ENCODE data around the gene B3GLCT. TPM values are rescaled to one million over a fixed set of nuclear protein-coding genes. Genes with fewer than 3 reads are reported as not detected.
"Not testable (repeated sequence)": the region's sequence is repeated elsewhere in the genome, so short reads cannot be mapped to it uniquely, and the experiment has no call there.

The B3GLCT gene
- total RNA-seq, 4 donors from 2014 or later: 10.8 to 14.0 (median 11.8) TPM

GRCh38 chr13:31331068-31331467, 131.3 kb downstream of the B3GLCT start:
- no peak for DNase-seq
- no peaks in the 10 kb centered on the region for H3K4me1 ChIP-seq
- WGBS, 2 donors: 86 to 93% methylated on average over 4 of the region's 4 CpGs
- no peaks in the 10 kb centered on the region for H3K36me3 ChIP-seq
- no peaks in the 10 kb centered on the region for H3K27me3 ChIP-seq
- no peak overlapping the region for H3K27ac ChIP-seq
- intact Hi-C loops (cut with DNase I): no loop called here
- no peak for TF ChIP-seq CTCF (IDR thresholded peaks at IDR 0.05)
- no peak for TF ChIP-seq POLR2A (IDR thresholded peaks at IDR 0.05)
- H3K4me3 ChIP-seq (replicated peaks in 1 of 3): no peak overlapping the region
- no peaks in the 10 kb centered on the region for H3K9me3 ChIP-seq

- no peaks in the 10 kb centered on the region for H3K36me3 ChIP-seq
- H3K27me3 ChIP-seq: no peaks in the 10 kb centered on the region
- no peaks in the 10 kb centered on the region for H3K4me1 ChIP-seq
- intact Hi-C loops (cut with DNase I): no loop called here
- WGBS, 2 donors: 41 to 96% methylated on average over 1 of the region's 1 CpG
- no peak overlapping the region for H3K4me3 ChIP-seq (replicated peaks in 1 of 3)
- no peaks in the 10 kb centered on the region for H3K9me3 ChIP-seq
- H3K27ac ChIP-seq: no peak overlapping the region
- no peak for DNase-seq
- TF ChIP-seq CTCF (IDR thresholded peaks at IDR 0.05) (no peak), POLR2A (IDR thresholded peaks at IDR 0.05) (no peak)
These were observed 134.8 kb downstream of the B3GLCT start for GRCh38 chr13:31334547-31334946.

- no peak overlapping the region for H3K4me3 ChIP-seq (replicated peaks in 1 of 3)
- no peaks in the 10 kb centered on the region for H3K4me1 ChIP-seq
- no peaks in the 10 kb centered on the region for H3K36me3 ChIP-seq
- 91 to 93% methylated on average over 6 of the region's 6 CpGs for WGBS, 2 donors
- no peak for TF ChIP-seq CTCF (IDR thresholded peaks at IDR 0.05)
- no peak for TF ChIP-seq POLR2A (IDR thresholded peaks at IDR 0.05)
- intact Hi-C loops (cut with DNase I): no loop called here
- no peak for DNase-seq
- no peaks in the 10 kb centered on the region for H3K9me3 ChIP-seq
- H3K27ac ChIP-seq: no peak overlapping the region
- H3K27me3 ChIP-seq: no peaks in the 10 kb centered on the region
These were observed 135.3 kb downstream of the B3GLCT start for GRCh38 chr13:31334994-31335557.

- 100% methylated on average over 1 to 3 of the region's 22 CpGs for WGBS, 2 donors
- not testable (repeated sequence) for DNase-seq; H3K4me3 ChIP-seq (replicated peaks in 1 of 3)
These were observed 139.8 kb downstream of the B3GLCT start for GRCh38 chr13:31339616-31340015.

GRCh38 chr13:31340848-31341247, 141.1 kb downstream of the B3GLCT start:
- H3K4me3 ChIP-seq (replicated peaks in 1 of 3); intact Hi-C loops (cut with DNase I); DNase-seq; H3K27me3 ChIP-seq; H3K36me3 ChIP-seq; H3K27ac ChIP-seq; H3K9me3 ChIP-seq; H3K4me1 ChIP-seq: not testable (repeated sequence)
- 87 to 95% methylated on average over 11 to 12 of the region's 12 CpGs for WGBS, 2 donors

More at GRCh38 chr13:31339616-31340015, 139.8 kb downstream of the B3GLCT start:
- intact Hi-C loops (cut with DNase I); H3K9me3 ChIP-seq; H3K27me3 ChIP-seq; H3K36me3 ChIP-seq; H3K27ac ChIP-seq; H3K4me1 ChIP-seq: not testable (repeated sequence)

- TF ChIP-seq POLR2A (IDR thresholded peaks at IDR 0.05): no peak
- no peak for TF ChIP-seq CTCF (IDR thresholded peaks at IDR 0.05)
- intact Hi-C loops (cut with DNase I): no loop called here
- Histone ChIP-seq H3K9me3 (no peaks in the 10 kb centered on the region), H3K27me3 (no peaks in the 10 kb centered on the region), H3K4me1 (no peaks in the 10 kb centered on the region), H3K4me3 (replicated peaks in 1 of 3) (no peak overlapping the region), H3K27ac (no peak overlapping the region), H3K36me3 (no peaks in the 10 kb centered on the region)
- WGBS, 2 donors: 89 to 95% methylated on average over 2 of the region's 2 CpGs
- no peak for DNase-seq
These were observed 147.1 kb downstream of the B3GLCT start for GRCh38 chr13:31346891-31347290.
